ENCODE data around the gene IFT80.

Gene IFT80

DNA sequence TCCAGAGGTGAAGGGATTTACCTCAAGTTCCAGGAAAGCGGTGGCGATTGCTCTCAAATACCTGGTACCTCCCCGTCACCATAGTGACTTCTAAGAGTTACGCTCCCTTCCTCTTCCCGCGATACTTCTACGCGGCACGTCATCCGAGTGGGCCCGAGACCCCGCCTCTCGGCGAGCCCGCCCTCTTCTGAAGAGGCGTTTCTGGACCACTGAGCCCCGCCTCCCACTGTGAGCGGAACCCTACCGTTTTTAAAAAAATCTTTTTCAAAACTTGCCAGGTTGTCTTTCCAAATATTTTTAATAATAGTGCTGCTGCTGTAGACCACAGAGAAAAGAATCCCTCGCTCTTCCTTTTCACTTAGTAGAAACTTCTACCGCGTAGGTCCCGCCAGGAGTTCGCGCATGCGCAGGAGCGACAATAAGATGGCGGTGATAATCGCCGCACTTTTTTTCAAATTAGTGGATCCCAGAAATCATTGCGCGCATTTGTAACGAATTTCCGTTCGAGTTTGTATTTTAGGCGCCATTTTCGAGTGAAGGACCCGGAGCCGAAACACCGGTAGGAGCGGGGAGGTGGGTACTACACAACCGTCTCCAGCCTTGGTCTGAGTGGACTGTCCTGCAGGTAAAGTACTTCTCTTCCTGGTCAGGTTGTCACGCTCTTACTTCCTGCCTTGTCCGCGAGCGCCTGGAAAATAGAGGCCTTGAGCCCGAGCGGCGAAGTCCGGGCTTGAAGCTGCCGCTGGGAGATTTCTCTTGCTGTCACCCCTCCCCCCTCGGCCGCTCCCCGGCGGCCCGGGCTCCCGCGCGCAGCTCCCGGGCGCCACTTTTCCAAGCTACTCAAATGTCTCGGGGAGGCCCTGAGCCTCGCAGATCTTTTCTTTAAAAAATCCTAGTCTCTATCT is at the start of gene IFT80, which contains the start of gene SMC4:
Gene IFT80, minus strand, starts transcription at position 101 of the 905 bp plus-strand sequence. CDS start 14,625 bp downstream, outside the sequence.
Gene SMC4, plus strand, starts transcription at position 526 of the 905 bp plus-strand sequence. CDS start 1,177 bp downstream, outside the sequence.
- DNase-seq (ENCODE audit: low spot score) = peak; percentile 96

DNA sequence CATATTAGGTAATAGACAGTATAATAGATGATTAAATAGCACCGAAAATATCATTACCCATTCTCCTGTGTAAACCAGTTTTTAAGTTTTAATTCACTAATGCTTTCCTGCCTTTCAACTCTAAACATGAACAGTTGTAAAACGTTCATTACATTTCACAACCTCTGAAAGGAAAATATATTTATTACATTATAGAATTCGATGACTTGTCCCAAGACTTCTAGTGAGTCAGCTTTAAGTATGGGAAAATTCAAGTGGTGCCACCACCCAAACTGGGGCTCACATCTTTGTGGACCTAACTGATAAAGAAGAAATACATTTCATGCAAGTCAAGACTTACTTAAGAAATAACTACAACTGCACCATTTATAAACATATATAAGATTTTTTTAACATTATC is 48.5 kb upstream of the IFT80 start:
- no peak for DNase-seq (ENCODE audit: low spot score)

- no peak for DNase-seq (ENCODE audit: low spot score)
Measured at GRCh38 chr3:160446522-160447056, 47.6 kb upstream of the IFT80 start.

GRCh38 chr3:160445854-160446253 is 46.8 kb upstream of the IFT80 start:
- DNase-seq (ENCODE audit: low spot score) = no peak

- no peak for DNase-seq (ENCODE audit: low spot score)
Measured at GRCh38 chr3:160444411-160444810, 45.4 kb upstream of the IFT80 start.

GRCh38 chr3:160440687-160441086 is 41.7 kb upstream of the IFT80 start:
- no peak for DNase-seq (ENCODE audit: low spot score)

GRCh38 chr3:160437083-160437455 is 38.0 kb upstream of the IFT80 start:
- no peak for DNase-seq (ENCODE audit: low spot score)

DNA sequence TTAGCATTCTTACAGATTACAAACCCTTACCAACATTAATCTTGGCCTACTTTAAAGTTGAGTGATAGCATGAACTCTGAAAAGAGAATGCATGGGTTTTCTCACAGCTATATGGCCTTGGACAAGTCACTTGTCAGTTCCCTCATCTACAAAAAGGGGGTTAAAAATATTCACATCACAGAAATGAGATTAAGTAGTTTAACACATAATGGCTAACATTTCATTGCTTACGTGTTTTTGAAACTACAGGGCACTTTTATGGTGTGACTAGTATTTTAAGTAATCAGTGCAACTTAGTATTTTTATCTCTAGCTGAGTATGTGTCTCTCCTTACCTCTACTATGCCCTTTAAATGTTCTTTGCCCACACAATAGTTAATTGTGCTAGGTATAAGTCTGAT is 36.7 kb upstream of the IFT80 start:
- DNase-seq (ENCODE audit: low spot score) = no peak

GRCh38 chr3:160435095-160435494 is 36.1 kb upstream of the IFT80 start:
- DNase-seq (ENCODE audit: low spot score) = no peak

DNA sequence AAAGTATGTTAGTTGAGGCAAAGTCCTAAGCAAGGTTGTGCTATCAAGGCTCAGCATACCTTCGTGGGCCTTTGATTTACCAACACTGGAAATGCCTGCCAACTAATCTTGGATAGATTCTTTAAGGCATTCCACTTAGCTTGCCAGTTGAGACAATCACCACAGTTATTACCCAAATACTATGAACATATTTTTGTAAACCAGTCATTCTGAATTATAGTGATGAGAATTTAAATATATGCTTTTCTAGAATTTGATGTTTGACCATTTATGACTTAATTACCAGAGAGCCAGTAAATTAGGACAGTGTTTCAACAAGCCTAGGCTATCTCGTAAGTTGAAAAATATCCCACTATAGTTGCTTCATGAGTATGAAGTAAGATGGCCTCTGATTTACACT is 35.0 kb upstream of the IFT80 start:
- no peak for DNase-seq (ENCODE audit: low spot score)

- DNase-seq (ENCODE audit: low spot score) = no peak
Measured at GRCh38 chr3:160427832-160428424, 28.9 kb upstream of the IFT80 start.

GRCh38 chr3:160417311-160417710 is 18.3 kb upstream of the IFT80 start:
- no peak for DNase-seq (ENCODE audit: low spot score)

- peak; percentile 70 for DNase-seq (ENCODE audit: low spot score)
Measured at GRCh38 chr3:160413613-160414248, 14.7 kb upstream of the IFT80 start.

DNA sequence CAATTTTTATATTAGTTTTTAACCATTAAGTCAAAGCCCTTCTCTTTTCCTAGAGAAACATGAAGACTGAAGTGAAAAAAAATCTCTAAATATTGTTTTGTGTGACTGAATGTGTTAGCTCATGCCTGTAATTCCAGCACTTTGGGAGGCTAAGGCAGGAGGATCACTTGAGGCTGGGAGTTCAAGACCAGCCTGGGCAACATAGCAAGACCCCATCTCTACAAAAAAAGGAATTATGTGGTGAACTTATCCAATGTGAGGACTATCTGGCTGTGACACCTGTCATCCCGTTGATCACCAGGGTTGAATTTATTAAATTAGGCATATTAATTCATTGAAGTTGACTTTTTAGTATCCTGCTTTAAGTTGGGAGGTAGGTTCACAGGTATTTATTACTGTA is 13.5 kb upstream of the IFT80 start:
- no peak for DNase-seq (ENCODE audit: low spot score)

- no peak for DNase-seq (ENCODE audit: low spot score)
Measured at GRCh38 chr3:160409812-160410610, 11.0 kb upstream of the IFT80 start.

DNA sequence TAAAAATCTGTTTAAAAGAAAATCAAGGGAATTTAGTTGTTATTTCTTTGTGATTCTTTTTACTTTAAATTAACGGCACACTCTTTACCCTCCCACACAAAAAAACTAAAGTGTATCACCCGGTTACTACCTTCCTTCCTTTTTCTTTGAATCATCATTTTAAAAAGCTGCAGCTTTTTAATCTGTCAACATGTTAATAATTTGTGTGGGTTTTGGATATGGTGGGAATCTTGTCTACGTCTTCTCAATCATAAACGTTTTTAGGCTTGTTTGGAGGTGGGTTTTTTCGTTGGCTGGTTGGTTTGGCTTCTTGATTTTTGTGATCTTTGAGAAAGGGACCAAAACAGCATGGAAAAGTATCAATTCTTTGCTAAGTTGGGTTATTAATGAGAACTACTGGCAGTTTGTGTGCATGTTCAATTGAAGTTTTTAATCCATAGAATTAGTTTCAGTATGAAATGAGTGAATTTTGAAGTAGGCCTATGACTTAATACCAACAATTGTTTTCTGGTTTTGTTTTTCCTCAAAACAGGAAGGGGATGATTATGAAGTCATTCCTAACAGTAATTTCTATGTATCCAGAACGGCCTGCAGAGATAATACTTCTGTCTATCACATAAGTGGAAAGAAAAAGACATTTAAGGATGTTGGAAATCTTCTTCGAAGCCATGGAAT is 4.9 kb upstream of the IFT80 start:
- DNase-seq (ENCODE audit: low spot score) = no peak

GRCh38 chr3:160403028-160403545 is 4.1 kb upstream of the IFT80 start:
- DNase-seq (ENCODE audit: low spot score) = no peak

DNA sequence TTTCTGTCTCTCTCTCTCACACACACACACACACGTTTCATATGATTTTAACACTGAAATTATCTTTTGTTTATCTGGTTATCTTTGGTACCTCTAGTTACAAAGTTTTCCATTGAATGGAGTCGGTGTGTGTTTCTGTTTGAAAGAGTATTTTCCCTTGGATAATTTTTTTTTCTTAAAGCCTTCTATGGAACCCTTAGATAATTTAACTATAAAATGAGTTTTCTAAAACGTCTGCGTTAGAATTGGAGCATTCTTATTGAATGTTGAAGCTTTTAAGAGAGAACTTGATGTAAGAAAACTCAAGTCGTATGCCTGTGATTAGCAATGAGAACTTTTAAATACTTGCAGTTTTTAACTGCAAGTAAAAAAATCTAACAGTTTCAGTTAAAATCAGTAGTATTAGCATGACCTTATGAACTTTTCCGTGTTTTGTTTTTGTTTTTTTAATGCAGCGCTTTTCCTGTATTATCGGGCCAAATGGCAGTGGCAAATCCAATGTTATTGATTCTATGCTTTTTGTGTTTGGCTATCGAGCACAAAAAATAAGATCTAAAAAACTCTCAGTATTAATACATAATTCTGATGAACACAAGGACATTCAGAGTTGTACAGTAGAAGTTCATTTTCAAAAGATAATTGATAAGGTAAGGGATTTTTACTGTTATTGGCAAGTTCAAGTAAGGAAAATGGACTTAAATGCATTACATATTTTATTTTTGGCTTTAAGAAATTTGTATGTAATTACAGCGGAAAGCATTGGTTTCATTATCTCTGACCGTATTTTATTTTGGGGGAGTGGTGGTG is 3.4 kb upstream of the IFT80 start:
- DNase-seq (ENCODE audit: low spot score) = no peak

DNA sequence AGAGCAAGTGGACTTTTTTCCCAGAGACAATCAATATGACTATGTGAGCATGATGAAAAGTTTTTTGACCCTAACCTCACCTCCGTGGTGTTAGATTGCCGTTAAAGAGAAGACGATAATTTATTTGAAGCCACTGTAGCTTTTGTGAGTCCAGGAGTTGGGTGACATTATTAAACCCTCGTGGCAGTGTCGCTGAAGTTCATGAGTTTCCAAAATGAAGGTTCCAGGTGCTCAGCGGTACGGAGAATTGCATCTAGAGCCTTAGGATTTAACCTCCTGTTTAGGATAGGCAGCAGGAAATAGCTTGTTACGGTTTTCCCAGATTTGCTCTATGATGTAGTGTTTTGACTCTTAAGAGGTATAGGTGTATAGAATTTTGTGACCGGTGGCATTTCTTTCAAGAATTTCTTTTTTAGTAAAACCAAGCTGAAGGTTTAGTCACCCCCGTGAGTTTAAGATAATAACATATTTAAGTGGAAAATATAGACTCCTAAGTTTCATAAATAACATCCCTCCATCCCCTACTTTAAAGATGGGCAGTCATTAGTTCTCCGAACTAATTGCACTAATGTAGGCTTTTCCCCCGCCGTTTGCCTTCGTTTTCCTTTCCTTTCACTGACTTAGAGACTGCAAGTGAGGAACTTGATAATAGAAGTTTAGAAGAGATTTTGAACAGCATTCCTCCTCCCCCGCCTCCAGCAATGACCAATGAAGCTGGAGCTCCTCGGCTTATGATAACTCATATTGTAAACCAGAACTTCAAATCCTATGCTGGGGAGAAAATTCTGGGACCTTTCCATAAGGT is 2.5 kb upstream of the IFT80 start:
- no peak for DNase-seq (ENCODE audit: low spot score)

Data from left forelimb (tissue), 1 donor.